Fibroblast of lung (primary cell): ENCODE results near the gene GCLC. TPM values are rescaled to one million over a fixed set of nuclear protein-coding genes. Genes with fewer than 3 reads are reported as not detected.

Experiments
- DNase-seq, 2 donors: peaks; one replicate each; pipeline versions ENCODE4 v3.0.0 to v3.0.0-alpha.2; 2010; ENCODE audit warnings: low read depth in 2 of 2
- H2AFZ ChIP-seq: 2 replicates; pipeline ENCODE4 v1.5.1; 2012; ENCODE audit warnings: low read length, control low read depth, inconsistent platforms
- H3K27ac ChIP-seq: 2 replicates; pipeline ENCODE4 v1.5.1; 2011; ENCODE audit warnings: low read length, control low read depth; ENCODE audit not compliant: insufficient read depth
- H3K27me3 ChIP-seq: 2 replicates; pipeline ENCODE4 v1.5.1; 2011; ENCODE audit warnings: mild to moderate bottlenecking, low read length; ENCODE audit not compliant: control insufficient read depth, insufficient read depth
- H3K36me3 ChIP-seq: 2 replicates; pipeline ENCODE4 v1.5.1; 2011; ENCODE audit warnings: low read length; ENCODE audit not compliant: control insufficient read depth, insufficient read depth
- H3K4me1 ChIP-seq: 2 replicates; pipeline ENCODE4 v1.5.1; 2011; ENCODE audit warnings: low read length; ENCODE audit not compliant: control insufficient read depth, insufficient read depth; ENCODE audit errors: extremely low read depth
- H3K4me2 ChIP-seq: 2 replicates; pipeline ENCODE4 v1.5.1; 2011; ENCODE audit warnings: low read length, control low read depth; ENCODE audit not compliant: insufficient read depth; ENCODE audit errors: extremely low read depth
- H3K4me3 ChIP-seq, 4 experiments: fragments of 200-600 bp in 1 of 4; sonication (generic) in 1 of 4; replicated peaks in 1 of 4; 2 replicates each; pipeline ENCODE4 v1.5.1; 2011 to 2016; ENCODE audit warnings: low read length in 4 of 4, low read depth in 3 of 4, mild to moderate bottlenecking in 3 of 4, control low read depth in 2 of 4, inconsistent platforms in 1 of 4, mixed read lengths in 1 of 4; ENCODE audit not compliant: insufficient read depth in 1 of 4; ENCODE audit errors: control extremely low read depth in 1 of 4
- H3K79me2 ChIP-seq: 2 replicates; pipeline ENCODE4 v1.5.1; 2012; ENCODE audit warnings: mild to moderate bottlenecking, low read length, inconsistent platforms; ENCODE audit not compliant: control insufficient read depth, insufficient read depth
- H3K9ac ChIP-seq: 2 replicates; pipeline ENCODE4 v1.5.1; 2011; ENCODE audit warnings: mild to moderate bottlenecking, low read length, control low read depth; ENCODE audit not compliant: insufficient read depth
- H3K9me3 ChIP-seq: 2 replicates; pipeline ENCODE4 v1.5.1; 2012; ENCODE audit warnings: low read depth, low read length; ENCODE audit not compliant: control insufficient read depth, insufficient read depth
- H4K20me1 ChIP-seq: 2 replicates; pipeline ENCODE4 v1.5.1; 2011; ENCODE audit warnings: low read length; ENCODE audit not compliant: control insufficient read depth, insufficient read depth; ENCODE audit errors: extremely low read depth
- EZH2 ChIP-seq: IDR thresholded peaks from 2 replicates; pipeline ENCODE4 v1.5.1; 2012; ENCODE audit warnings: low read length, control low read depth, mild to moderate bottlenecking; ENCODE audit errors: missing control alignments
- polyA plus RNA-seq, 2 donors: library from polyadenylated mRNA; depleted of rRNA in 1 of 2; stranded (reverse) in 1 of 2; unstranded in 1 of 2; fragments of >200 nt; gene quantifications; 2 replicates each; pipeline ENCODE4 v1.2.1, GENCODE V29; 2011 to 2012; ENCODE audit warnings: missing spikeins in 1 of 2
- total RNA-seq: library from RNA; depleted of rRNA; stranded (reverse); fragments of >200 nt; gene quantifications from 2 replicates; pipeline ENCODE4 v1.2.1, GENCODE V29; 2014
- TF ChIP-seq, protein P1 (sequence below), 2 donors: IDR thresholded peaks in 1 of 2; conservative IDR thresholded peaks in 1 of 2; 1 replicate in 1 of 2; 2 replicates in 1 of 2; pipeline ENCODE4 v1.5.1; 2011 to 2012; ENCODE audit warnings: low read length in 2 of 2, control low read depth in 1 of 2, inconsistent platforms in 1 of 2, low read depth in 1 of 2, mild to moderate bottlenecking in 1 of 2

The GCLC gene
- total and polyA plus RNA-seq, 2 donors (not counting 1 experiment from before 2014, with no cell fraction given): 16.0 to 31.4 TPM

DNA sequence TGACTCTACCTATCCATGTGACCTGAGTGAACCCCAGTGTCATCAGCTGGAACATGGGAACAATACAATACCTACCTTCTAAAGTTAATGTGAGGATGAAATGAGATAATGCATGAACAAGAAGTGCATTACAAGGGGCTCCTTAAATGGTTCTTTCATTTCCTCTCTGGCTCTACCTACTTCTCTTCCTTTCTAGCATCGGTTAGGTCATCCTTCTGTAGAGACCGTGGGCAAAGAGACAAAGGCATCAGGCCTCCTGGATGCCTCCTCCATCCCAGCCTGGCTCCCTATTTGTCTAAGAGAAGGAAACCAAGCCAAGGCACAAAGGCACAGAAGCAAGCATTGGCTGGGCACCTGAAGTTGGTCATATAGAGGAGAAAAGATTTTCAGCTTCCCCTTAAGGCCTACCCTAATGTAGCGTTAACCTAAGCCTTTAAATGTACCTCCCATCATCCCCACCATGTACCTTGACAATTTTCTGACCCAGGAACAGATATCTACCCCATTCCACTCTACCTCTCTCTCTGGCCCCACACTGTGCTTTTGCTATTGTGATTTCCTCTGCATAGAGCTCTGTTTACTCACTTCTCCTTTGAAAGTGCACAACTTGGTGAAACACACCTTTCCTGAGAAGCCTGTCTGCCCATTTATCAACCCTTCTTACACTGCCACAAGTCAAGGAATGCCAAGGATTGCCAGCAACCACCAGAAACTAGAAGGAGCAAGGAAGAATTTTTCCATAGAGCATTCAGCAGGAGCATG, 86.6 kb downstream of the GCLC start:
- Histone ChIP-seq H4K20me1 (no peaks in the 10 kb centered on the region), H3K9me3 (no peaks in the 10 kb centered on the region), H3K4me3 (no peak overlapping the region), H3K9ac (no peak overlapping the region), H3K27ac (no peak overlapping the region), H3K4me2 (no peak overlapping the region), H3K36me3 (no peaks in the 10 kb centered on the region), H2AFZ (no peak overlapping the region), H3K27me3 (peaks cover 4% of the 10 kb centered on the region), H3K4me1 (no peaks in the 10 kb centered on the region), H3K79me2 (no peaks in the 10 kb centered on the region)
- DNase-seq: no peak
- TF ChIP-seq EZH2: no peak

DNA sequence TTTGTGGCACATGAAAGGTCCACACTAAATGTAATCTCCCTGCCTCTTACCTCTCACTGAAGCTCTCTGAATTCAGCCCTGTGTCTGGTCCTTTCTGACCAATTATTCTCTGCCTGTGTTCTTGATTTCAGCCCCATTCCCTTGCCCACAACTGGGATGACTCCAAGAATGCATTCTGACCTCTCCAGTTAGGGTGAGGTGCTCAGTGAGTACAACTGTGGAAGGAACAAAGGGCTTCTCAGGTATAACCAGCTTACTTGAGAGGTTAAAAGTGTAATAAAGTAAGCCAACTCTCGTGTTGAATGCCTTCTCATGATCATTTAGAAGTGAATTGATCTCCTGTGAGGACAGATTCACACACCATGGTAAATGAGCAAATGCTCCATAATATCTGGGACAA, 88.1 kb downstream of the GCLC start:
- TF ChIP-seq, protein P1, sequence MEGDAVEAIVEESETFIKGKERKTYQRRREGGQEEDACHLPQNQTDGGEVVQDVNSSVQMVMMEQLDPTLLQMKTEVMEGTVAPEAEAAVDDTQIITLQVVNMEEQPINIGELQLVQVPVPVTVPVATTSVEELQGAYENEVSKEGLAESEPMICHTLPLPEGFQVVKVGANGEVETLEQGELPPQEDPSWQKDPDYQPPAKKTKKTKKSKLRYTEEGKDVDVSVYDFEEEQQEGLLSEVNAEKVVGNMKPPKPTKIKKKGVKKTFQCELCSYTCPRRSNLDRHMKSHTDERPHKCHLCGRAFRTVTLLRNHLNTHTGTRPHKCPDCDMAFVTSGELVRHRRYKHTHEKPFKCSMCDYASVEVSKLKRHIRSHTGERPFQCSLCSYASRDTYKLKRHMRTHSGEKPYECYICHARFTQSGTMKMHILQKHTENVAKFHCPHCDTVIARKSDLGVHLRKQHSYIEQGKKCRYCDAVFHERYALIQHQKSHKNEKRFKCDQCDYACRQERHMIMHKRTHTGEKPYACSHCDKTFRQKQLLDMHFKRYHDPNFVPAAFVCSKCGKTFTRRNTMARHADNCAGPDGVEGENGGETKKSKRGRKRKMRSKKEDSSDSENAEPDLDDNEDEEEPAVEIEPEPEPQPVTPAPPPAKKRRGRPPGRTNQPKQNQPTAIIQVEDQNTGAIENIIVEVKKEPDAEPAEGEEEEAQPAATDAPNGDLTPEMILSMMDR (conservative IDR thresholded peaks at IDR 0.05 in 1 of 2, IDR thresholded peaks at IDR 0.05 in 1 of 2; ENCODE audit: low read depth in 1 of 2, low read length in 2 of 2): no peak
- no peak overlapping the region for H3K4me3 ChIP-seq
- no peaks in the 10 kb centered on the region for H3K4me1 ChIP-seq
- H3K36me3 ChIP-seq: no peaks in the 10 kb centered on the region
- H3K9me3 ChIP-seq: no peaks in the 10 kb centered on the region
- H3K27ac ChIP-seq: no peak overlapping the region
- no peak overlapping the region for H3K9ac ChIP-seq
- peaks cover 4% of the 10 kb centered on the region for H3K27me3 ChIP-seq
- no peaks in the 10 kb centered on the region for H3K79me2 ChIP-seq
- no peak for DNase-seq
- no peak overlapping the region for H3K4me2 ChIP-seq
- H4K20me1 ChIP-seq: no peaks in the 10 kb centered on the region
- H2AFZ ChIP-seq: no peak overlapping the region

DNA sequence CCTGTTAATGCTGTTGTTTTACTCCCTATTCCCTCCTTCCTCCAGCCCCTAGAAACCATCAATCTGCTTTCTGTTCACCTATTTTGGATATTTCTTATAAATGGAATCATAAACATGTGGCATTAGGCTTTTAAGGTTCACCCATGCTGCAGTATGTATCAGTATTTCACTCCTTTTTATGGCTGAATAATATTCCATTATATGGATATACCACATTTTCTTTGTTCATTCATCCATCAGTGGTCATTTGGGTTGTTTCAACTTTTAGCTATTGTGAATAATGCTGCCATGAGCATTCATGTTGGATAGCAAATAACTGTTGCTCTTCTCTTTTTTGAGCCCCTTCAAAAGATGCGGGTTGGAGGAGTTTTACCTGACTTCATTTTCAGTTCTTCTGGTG, 89.2 kb downstream of the GCLC start:
- no peak overlapping the region for H2AFZ ChIP-seq
- no peak overlapping the region for H3K4me2 ChIP-seq
- TF ChIP-seq, protein P1 (conservative IDR thresholded peaks at IDR 0.05 in 1 of 2, IDR thresholded peaks at IDR 0.05 in 1 of 2; ENCODE audit: low read depth in 1 of 2, low read length in 2 of 2): no peak
- no peak for TF ChIP-seq EZH2
- no peaks in the 10 kb centered on the region for H3K79me2 ChIP-seq
- peaks cover 4% of the 10 kb centered on the region for H3K27me3 ChIP-seq
- no peak overlapping the region for H3K27ac ChIP-seq
- no peaks in the 10 kb centered on the region for H4K20me1 ChIP-seq
- no peaks in the 10 kb centered on the region for H3K36me3 ChIP-seq
- H3K4me1 ChIP-seq: no peaks in the 10 kb centered on the region
- no peak for DNase-seq
- H3K4me3 ChIP-seq: no peak overlapping the region
- H3K9me3 ChIP-seq: no peaks in the 10 kb centered on the region
- H3K9ac ChIP-seq: no peak overlapping the region
